PC-9 (cell line): ENCODE results near the gene CPNE4.

Experiments used
- CTCF ChIP-seq: fragments of 200-600 bp; sonication (generic); conservative IDR thresholded peaks from 2 replicates; pipeline ENCODE4 v1.6.1; 2017; ENCODE audit warnings: mixed run types, antibody characterized with exemption, mild to moderate bottlenecking, moderate library complexity
- EZH2 ChIP-seq: fragments of 200-600 bp; sonication (generic); IDR thresholded peaks from 2 replicates; pipeline ENCODE4 v1.8.0; 2017; ENCODE audit warnings: antibody characterized with exemption, low read depth

GRCh38 chr3:132017137-132017536 lies 17.7 kb downstream of the CPNE4 start:
- TF ChIP-seq CTCF = no peak
- TF ChIP-seq EZH2 = no peak
